NT2/D1 (cell line): ENCODE data around the gene GCAT.

ENCODE experiments used
- SUZ12 ChIP-seq: IDR thresholded peaks from 2 replicates; pipeline ENCODE4 v1.6.1; 2011; ENCODE audit not compliant: insufficient read length, insufficient read depth; ENCODE audit errors: extremely low read depth
- YY1 ChIP-seq: IDR thresholded peaks from 2 replicates; pipeline ENCODE4 v1.6.1; 2011; ENCODE audit not compliant: insufficient read length, insufficient read depth

DNA sequence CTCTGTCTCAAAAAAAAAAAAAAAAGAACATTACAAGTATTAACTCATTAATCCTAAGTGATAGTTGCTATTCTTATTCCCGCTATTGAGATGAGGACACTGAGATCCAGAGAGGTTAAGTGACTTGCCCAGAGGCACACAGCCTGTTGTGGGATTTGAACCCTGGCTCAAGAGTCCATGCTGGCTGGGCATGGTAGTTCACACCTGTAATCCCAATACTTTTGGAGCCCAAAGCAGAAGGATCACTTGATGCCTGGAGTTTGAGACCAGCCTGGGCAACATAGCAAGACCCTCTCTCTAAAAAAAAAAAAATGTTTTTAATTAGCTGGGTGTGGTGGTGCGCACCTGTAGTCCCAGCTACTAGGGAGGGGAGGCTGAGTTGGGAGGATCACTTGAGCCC, 4.1 kb downstream of the GCAT start:
- TF ChIP-seq SUZ12 (no peak), YY1 (no peak)
